GM10248 (cell line): ENCODE data around the gene NHS.

ENCODE experiments used
- CTCF ChIA-PET: fragments of 300-600 bp; sonication (Branson Sonifier 250); formaldehyde crosslinking; extraction: SDS; loops from one replicate; lab custom pipeline; 2021; ENCODE audit warnings: antibody characterized with exemption; lab: Yijun Ruan, JAX
- POLR2A ChIA-PET: fragments of 350-650 bp; sonication (Branson Sonifier 250); formaldehyde crosslinking; extraction: SDS; loops from one replicate; lab custom pipeline; 2020; ENCODE audit warnings: antibody characterized with exemption; lab: Yijun Ruan, JAX
- DNase-seq: peaks from one replicate; pipeline ENCODE4 v3.0.0; 2012; ENCODE audit errors: extremely low spot score
- TF ChIP-seq, protein P1 (sequence below): IDR thresholded peaks from 2 replicates; pipeline ENCODE4 v1.5.1; 2012; ENCODE audit warnings: mild to moderate bottlenecking, low read depth; ENCODE audit errors: extremely low read depth, missing control alignments, control extremely low read depth

The NHS gene

DNA sequence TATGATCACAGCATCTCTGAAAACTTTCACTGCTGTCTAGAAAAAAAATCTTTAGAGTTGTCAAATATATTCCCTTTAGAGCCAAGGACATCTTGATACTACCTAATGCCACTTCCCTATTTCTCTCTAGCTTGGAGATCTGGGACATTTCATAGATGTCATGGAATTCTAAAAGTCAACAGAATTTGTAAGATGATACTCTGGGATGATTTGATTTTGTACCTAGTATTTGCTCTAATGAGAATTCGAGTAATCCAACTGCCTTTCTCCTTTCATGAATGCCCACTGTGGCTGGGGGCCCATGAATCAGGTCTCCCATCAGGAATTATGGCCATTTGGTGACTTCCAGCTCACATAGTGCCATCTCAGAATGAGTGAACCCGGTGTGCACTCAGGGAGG is 73.2 kb downstream of the NHS start:
- no peak for DNase-seq
- POLR2A ChIA-PET: no interaction called here
- TF ChIP-seq, protein P1, sequence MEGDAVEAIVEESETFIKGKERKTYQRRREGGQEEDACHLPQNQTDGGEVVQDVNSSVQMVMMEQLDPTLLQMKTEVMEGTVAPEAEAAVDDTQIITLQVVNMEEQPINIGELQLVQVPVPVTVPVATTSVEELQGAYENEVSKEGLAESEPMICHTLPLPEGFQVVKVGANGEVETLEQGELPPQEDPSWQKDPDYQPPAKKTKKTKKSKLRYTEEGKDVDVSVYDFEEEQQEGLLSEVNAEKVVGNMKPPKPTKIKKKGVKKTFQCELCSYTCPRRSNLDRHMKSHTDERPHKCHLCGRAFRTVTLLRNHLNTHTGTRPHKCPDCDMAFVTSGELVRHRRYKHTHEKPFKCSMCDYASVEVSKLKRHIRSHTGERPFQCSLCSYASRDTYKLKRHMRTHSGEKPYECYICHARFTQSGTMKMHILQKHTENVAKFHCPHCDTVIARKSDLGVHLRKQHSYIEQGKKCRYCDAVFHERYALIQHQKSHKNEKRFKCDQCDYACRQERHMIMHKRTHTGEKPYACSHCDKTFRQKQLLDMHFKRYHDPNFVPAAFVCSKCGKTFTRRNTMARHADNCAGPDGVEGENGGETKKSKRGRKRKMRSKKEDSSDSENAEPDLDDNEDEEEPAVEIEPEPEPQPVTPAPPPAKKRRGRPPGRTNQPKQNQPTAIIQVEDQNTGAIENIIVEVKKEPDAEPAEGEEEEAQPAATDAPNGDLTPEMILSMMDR: no peak
- CTCF ChIA-PET: no interaction called here

DNA sequence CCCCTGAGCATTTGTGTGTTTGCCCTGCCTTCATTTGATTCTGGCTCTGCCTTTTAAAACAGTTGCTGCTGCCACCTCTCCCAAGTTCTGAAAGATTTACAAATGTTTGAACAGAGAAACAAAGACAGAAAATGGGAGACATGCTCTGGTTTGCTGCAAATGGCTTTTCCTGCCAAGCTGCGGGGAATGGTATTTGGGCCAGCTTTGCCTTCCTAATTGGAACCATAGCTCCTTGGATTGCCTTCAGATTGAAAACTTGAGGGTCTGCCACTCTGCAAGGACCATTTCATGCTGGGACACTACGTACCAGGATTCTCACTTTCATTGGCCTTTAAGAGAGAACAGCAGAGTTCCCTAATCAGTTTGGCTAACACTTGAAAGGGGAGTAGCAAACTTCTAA is 74.9 kb downstream of the NHS start:
- TF ChIP-seq, protein P1: no peak
- POLR2A ChIA-PET: no interaction called here
- no peak for DNase-seq
- CTCF ChIA-PET: no interaction called here

DNA sequence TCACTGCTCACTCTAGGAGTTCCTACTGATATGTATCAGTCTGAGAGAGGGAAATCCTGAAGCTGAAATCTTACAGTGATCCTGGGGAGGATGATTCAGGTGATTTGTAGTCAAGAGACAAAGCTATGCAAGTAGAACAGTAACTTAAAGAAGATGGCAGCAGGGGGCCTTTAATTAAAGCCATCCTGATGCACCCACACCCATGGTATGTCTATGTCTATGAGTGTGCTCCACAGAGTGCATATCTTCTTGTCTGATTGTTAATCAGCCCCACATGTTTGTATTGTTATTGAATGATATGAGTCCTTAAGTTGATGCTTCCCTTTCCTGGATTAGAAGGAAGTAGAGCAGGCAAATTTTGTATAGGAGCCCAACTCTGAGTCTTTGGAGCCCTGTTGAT is 78.8 kb downstream of the NHS start:
- POLR2A ChIA-PET: no interaction called here
- DNase-seq: no peak
- CTCF ChIA-PET: no interaction called here
- TF ChIP-seq, protein P1: no peak

DNA sequence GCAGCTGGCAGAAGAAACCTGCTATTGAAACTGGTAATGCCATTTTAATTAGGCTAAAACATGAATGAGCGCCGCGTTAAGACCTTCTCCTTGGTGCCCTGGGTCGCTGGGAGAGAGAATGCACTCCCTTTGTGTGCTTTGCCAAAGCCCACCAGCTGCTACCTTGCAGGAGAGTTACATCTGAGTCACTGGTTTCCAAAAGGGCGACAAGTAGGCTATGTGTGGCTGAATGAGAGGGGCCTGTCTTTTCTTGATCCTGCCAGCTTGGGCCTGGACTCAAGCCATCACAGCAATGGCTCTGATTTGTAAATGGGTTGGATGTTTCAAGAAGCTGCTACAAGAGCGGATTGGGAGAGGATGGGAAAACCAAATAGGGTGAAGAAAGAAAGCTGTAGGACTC is 81.5 kb downstream of the NHS start:
- ChIA-PET CTCF (no interaction called here), POLR2A (no interaction called here)
- TF ChIP-seq, protein P1: no peak
- DNase-seq: no peak

DNA sequence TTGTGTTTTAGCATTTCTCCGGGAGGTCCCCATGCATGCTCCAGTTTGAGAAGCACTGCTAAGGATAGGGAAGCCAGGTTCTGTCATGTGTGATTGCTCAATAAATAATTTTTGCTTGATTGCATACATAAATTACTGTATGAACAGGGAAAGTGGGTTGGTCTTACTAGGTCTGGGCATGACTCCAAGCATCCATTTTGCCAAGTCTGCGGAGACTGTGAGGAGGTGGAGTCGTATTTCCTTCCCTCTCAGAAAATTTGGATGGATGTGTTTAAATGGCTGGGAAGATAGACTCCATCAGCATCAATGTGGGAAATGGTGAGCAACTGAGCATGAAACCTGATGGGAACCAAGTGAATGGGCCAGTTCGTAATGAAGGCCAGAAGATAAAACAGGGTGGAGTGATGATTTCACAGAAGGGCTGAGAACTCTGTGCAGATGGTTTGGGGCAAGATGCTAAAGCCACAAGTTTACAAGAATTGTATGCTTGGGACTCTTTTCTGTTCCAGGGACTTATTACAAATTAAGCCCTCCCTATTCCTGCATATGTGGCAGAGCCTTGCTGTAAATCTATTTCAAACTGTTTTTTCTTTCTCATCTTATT is 84.1 kb downstream of the NHS start:
- POLR2A ChIA-PET: no interaction called here
- TF ChIP-seq, protein P1: no peak
- CTCF ChIA-PET: no interaction called here
- DNase-seq: no peak

DNA sequence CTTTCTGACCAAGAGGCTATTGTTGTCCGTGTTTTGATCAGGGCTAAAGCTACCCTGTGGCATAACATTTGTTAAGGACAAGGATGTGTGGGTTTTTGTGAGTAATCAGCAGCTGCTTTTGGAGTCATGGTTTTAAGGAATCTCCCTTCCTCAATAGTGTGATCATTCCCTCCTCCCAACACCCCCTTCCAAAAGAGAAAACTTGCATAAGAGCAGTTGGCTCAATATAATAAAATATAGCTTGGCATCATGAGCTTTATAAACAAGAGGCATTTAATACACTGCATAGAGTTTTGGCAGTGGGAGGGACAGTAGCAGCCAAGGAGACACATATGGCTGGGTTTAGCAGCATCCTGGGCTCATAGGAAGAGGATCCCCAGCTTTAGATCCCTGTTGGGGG is 84.7 kb downstream of the NHS start:
- no peak for DNase-seq
- CTCF ChIA-PET: no interaction called here
- TF ChIP-seq, protein P1: no peak
- POLR2A ChIA-PET: no interaction called here

DNA sequence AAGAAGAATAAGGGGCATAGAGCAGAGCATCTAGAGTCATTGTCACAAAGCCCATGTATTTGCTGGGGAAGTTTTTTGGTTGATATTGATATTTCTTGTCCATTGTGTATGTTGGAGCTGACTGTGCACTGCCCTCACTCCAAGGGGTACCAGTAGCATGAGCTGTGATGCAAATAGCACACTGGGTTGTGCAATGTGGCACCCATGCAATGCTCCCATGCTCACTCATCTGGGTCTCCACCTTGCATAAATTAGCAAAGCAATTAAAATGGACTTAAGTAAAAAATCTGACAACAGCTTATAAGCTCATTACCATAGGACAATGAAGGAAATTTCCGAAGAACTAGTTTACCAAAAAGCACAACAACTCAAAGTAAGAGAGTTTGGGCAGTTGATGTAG is 87.9 kb downstream of the NHS start:
- TF ChIP-seq, protein P1: no peak
- CTCF ChIA-PET: no interaction called here
- POLR2A ChIA-PET: no interaction called here
- no peak for DNase-seq
